ENCODE data around the gene ETFB.
A peak's percentile ranks its signal among the peaks of the same experiment; 100 is the strongest.
"Not testable (repeated sequence)": the region's sequence is repeated elsewhere in the genome, so short reads cannot be mapped to it uniquely, and the experiment has no call there.

ETFB gene

GRCh38 chr19:51365965-51366388, at the start of gene ETFB:
ETFB (minus strand) TSS chr19:51366388; CDS start chr19:51366326, 62 bp downstream.
- DNase-seq: no peak

DNA sequence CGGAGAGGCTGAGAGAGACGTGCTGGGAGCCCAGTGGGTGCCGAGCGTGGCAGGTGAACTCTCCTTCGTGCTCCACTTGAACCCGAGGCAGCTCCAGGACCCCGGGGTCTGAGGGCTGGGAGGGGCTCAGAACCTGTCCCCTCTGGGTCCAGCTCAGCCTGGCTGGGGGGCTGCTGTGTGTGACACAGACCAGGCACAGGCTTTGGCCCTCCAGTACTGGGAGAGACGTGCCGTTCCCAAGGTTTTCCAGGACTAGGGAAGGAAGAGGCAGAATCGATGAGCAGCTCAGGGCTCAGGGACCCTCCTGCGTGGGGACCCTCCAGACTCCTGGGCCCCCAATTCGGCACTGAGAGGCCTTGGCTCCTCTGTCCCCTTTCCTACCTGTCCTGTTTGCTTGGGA, 49.0 kb upstream of the ETFB start:
- no peak for DNase-seq

DNA sequence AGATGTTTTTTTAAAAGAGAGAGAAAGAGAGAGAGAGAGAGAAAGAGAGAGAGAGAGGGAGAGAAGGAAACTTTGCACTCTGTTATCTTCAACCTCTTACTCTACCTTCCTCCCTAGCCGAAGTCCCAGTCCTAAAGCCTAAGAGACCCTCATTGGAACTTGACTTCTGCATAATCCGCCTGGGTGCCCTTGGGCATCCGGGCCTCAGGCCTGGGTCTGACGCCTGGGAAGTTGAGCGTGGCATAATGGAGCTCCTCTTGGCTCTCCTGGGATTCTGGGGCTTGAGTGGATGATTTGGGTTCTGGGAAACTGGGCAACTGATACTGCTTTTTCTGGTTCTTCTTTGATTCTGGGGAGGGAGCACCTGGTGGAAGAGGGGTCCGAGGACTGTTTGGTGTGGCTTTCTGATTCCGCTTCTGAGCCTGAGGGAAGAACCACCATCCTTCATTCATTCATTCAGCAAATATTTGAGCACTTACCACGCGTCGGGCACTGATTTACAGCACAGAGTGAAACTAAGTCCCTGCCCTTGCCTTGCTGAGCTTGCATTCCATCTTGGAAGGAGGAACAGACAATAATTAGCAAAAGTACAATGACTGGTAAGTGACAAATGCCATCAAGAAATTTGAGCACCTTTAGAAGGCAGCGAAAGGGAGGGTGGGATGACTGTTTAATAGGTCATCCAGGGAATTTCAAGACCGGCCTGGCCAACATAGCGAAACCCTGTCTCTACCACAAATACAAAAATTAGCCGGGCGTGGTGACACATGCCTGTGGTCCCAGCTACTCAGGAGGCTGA, 45.0 kb upstream of the ETFB start:
- DNase-seq: no peak

DNA sequence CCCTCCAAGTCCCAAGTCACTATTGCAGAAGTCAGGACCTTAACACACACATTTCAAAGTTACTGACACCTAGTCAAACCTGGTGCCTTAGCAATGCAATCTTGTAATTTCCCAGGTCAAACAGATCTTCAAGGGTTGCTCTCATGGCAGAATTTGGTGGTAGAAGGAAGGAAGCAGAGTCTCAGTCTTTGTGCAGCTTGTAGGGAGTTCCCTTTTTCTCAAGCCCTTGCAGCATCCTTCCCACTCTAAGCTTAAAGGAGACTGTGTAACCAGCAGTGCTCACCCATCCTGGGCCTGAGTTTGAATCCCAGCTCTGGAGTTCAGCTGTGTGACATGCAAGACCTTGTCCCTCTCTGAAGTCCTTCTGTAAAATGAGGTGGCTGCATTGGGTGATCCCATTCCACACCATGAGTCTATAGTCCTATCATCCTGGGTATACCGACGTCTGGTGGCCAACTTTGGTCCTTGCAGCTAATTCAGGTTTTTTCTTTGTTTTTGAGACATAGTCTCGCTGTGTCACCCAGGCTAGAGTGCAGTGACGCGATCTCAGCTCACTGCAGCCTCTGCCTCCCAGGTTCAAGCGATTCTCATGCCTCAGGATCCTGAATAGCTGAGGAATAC, 41.4 kb upstream of the ETFB start:
- DNase-seq: peak; percentile 52

- DNase-seq: no peak
These were observed 35.9 kb upstream of the ETFB start for GRCh38 chr19:51402117-51402516.

DNA sequence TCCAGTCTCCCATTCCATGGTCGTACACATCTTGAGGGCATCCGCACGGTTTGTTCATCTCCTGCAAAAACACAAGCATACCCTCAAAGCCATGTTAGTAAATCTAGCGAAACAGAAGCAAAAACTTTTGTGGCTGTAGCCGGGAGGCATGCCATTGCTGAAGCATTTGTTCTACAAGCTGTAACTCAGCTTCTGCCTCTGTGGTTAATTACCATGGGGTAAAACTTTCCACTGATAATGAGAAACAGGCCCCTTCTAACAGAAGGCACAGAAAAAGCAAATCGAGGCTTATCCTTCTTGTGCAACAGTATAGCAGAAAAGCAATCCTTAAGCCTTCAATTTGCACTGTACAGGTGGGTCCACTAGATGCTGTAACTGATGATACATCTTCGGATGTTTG, 33.7 kb upstream of the ETFB start:
- DNase-seq: not testable (repeated sequence)

DNA sequence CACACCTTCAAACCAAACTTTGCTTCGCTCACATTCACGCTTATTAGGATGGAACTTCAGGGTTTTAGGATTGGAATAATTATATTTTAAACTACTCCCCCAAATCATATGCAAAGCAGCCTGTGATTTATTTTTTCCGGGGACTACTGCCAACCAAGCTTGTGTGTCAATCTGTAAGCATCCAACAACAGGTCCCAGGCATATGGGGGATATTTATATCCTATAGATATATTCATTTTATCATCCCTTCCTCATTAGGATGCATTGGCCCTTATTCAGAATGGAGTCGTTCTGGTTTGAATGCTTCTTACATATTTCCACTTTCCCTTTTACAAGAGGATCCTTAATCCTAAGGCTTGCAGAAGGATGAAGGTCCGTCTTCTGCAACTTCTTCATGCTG, 33.0 kb upstream of the ETFB start:
- no peak for DNase-seq

DNA sequence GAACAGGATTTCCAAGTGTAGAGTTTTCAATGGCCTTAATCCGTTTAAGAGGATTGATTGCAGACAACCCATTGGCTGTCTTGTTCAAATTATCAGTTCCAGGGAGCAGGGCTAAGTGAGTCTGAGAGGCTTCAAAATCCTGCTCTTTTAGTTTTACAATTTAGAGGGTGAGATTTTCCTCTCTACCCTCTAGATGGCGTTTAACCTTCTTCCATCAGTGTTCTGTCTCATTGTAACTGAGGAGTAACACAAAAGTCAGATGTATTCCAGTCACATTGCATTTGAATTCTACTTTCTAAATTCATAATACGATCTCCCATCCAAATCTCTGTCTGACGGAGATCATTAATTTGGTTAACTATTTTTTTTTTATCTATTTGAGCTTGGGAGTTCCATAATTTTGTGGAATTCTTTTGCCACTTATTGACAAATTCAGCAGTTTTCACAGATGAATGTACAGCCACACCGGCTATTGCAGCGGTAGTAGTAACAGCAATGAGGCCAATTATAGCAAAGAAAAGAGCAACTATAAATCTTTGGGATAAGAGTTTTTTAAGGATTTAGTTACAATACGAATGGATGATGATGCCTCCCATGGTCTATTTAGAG, 32.0 kb upstream of the ETFB start:
- peak; percentile 45 for DNase-seq

DNA sequence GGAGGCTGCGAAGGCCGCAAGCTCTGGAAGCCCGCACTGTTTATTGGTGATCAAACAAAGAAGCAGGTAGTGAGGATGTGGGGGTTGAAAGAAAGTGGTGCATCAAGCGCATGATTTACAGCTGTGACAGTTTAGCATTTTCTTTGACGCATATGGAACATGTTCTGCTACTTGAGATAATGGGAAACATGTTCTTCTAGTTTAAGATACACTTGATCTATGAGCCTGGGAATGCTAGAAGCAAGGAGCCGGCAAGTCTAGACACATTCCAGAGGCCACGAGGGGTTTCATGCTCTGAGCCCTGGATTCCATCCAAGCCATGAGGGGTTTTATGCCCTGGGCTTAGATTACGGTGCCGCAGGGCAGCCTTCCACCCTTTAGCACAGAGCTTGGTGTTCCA, 31.3 kb upstream of the ETFB start:
- not testable (repeated sequence) for DNase-seq

GRCh38 chr19:51396175-51396574, 30.0 kb upstream of the ETFB start:
- DNase-seq: no peak

DNA sequence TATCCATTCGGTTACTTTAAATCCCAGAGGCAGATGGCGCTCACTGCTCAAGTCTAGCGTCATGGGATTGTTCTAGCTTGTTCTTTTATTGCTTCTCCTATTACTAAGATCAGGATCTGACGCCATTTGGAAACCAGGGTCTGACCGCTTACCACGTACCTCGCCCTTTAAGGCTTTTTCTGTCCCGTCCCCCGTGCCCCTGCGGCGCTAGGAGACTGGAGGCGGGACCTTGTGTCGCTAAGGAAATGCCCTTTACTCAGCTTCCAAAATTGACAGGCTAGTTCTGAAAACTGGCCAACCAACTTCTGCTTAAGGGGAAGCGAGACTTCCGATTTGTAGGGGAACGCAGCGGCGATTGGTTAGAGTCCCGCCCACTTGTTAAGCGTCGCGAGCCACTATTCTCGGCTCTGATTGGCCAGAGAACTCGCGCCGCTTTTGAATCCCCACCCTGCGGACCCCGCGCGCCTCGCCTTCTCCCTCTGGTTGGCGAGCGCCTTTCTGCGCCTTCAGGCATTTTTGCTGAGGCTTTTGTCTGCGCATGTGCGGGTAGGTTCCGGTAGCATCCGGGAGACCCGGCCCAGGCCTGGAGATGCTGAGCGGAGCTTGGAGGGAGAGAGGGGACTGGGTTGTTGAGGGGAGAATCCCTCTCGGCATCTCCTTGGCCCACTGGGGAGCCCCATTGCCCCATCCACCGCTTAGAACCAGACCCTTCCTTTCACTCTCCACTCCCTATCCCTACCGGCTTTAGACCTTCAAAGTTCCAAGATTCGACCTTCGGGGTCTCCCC, 28.1 kb upstream of the ETFB start:
- peak; percentile 96 for DNase-seq

DNA sequence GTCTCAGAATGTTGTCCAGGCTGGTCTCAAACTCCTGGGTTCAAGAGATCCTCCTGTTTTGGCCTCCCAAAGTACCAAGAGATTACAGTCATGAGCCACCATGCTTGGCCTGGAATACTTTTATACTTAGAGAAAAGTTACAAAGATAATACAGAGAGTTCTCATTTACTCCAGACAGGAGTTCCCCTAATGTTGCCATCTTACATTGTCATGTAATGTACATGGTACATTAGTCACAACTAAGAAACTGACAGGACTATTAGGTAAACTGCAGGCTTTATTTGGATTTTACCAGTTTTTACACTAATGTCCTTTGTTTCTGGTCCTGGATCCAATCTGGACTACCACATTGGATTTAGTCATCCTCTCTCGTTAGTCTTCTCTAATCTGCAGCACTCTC, 26.5 kb upstream of the ETFB start:
- no peak for DNase-seq

DNA sequence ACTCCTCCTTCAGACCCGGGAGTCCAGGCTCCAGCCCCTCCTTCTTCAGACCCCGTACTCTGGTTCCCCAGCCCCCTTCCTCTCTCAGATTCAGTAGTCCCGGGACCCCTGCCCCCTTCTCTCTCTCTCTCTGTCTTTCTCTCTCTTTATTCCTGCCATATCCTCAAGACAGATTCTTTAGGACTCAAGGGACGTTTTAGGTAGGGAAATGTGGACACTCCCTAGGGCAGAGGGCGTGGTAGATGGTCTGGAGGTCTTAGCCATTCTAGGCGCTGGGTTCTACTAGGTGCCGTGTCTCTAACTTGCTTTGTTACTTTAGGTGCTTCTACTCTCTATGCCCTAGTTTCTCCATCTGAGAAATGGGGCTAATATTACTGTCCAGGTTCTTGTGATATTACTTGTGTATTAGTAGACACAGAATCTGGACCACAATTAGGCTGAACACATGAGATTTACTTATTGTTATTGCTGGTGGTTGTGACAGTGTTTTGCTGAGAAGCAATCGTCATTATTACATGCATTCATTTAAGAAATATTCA, 25.0 kb upstream of the ETFB start:
- no peak for DNase-seq

- no peak for DNase-seq
These were observed 23.0 kb upstream of the ETFB start for GRCh38 chr19:51389143-51389542.

GRCh38 chr19:51387924-51388389, 21.8 kb upstream of the ETFB start, which contains the start of gene LIM2:
LIM2 (minus strand) TSS chr19:51387974; CDS start chr19:51387443, 531 bp downstream.
- DNase-seq: no peak

GRCh38 chr19:51386882-51387520, 20.8 kb upstream of the ETFB start:
- peak; percentile 38 for DNase-seq

- DNase-seq: no peak
These were observed 15.8 kb upstream of the ETFB start for GRCh38 chr19:51382004-51382403.

GRCh38 chr19:51380379-51380778, 14.2 kb upstream of the ETFB start:
- DNase-seq: no peak

GRCh38 chr19:51377422-51377821, 11.2 kb upstream of the ETFB start:
- no peak for DNase-seq

GRCh38 chr19:51375504-51376221, 9.5 kb upstream of the ETFB start:
- DNase-seq: peak; percentile 48

All from CD4-positive, alpha-beta T cell treated with Interleukin-21 for 1 hour (primary cell).